OCI-LY1 (cell line): ENCODE results near the gene STX8.

Experiments
- CTCF ChIP-seq: fragments of 200-600 bp; sonication (generic), shearing (Covaris generic); IDR thresholded peaks from 2 replicates; pipeline ENCODE4 v1.5.1; 2017; ENCODE audit warnings: mild to moderate bottlenecking, antibody characterized with exemption, low read length, moderate library complexity, mixed read lengths
- EZH2 ChIP-seq: fragments of 200-600 bp; sonication (generic), shearing (Covaris generic); IDR thresholded peaks from 2 replicates; pipeline ENCODE4 v1.8.0; 2017; ENCODE audit warnings: borderline replicate concordance, mixed run types, mild to moderate bottlenecking, antibody characterized with exemption, low read length, moderate library complexity, mixed read lengths

DNA sequence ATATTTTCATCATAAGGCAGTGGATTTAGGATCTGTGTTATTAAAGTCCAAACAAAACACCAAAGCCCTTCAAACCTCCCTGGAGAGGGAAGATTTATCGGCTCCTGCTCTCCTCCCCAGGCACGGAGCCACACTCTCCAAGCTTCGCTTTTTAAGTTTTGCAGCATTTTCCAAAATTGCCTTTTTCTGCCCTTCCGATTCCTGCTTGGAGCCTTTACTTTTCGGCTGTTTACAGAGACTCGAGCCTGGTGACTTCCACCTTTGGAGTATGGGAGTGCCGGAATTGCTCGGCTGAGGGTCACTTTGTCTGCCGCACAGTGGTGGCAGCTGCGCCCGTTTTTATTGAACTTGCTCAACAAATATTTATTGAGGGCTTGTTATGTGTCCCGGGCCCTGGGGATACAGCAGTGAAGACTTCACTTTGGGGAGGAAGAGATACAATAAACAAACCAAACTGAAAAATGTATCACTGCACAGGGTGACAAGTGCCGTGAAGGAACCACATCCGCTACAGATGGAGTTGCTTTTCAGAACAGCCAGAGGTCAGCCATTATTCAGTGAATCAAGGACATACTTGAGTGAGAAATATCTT, 368.8 kb downstream of the STX8 start:
- TF ChIP-seq CTCF: no peak
- no peak for TF ChIP-seq EZH2
